Adipocyte (in vitro differentiated cells): ENCODE results near the gene ME3.

Source experiments
- DNase-seq: peaks from one replicate; pipeline ENCODE4 v3.0.0-alpha.2; 2015; ENCODE audit warnings: low read depth
- H3K27me3 ChIP-seq: replicated peaks from 2 replicates; pipeline ENCODE4 v1.7.0; 2013; ENCODE audit warnings: mild to moderate bottlenecking, low read length, moderate library complexity; ENCODE audit not compliant: control insufficient read depth, insufficient read depth
- H3K36me3 ChIP-seq: 2 replicates; pipeline ENCODE4 v1.7.0; 2013; ENCODE audit warnings: low read length, mild to moderate bottlenecking, moderate library complexity; ENCODE audit not compliant: control insufficient read depth, insufficient read depth, severe bottlenecking
- H3K4me1 ChIP-seq: 2 replicates; pipeline ENCODE4 v1.7.0; 2013; ENCODE audit warnings: mild to moderate bottlenecking, low read length, moderate library complexity; ENCODE audit not compliant: control insufficient read depth, insufficient read depth
- H3K4me3 ChIP-seq: 2 replicates; pipeline ENCODE4 v1.7.0; 2013; ENCODE audit warnings: mild to moderate bottlenecking, low read length, moderate library complexity
- H3K9ac ChIP-seq: 2 replicates; pipeline ENCODE4 v1.7.0; 2013; ENCODE audit warnings: mild to moderate bottlenecking, low read length, moderate library complexity
- H3K9me3 ChIP-seq: 2 replicates; pipeline ENCODE4 v1.7.0; 2013; ENCODE audit warnings: mild to moderate bottlenecking, low read length, moderate library complexity; ENCODE audit not compliant: control insufficient read depth

The ME3 gene

DNA sequence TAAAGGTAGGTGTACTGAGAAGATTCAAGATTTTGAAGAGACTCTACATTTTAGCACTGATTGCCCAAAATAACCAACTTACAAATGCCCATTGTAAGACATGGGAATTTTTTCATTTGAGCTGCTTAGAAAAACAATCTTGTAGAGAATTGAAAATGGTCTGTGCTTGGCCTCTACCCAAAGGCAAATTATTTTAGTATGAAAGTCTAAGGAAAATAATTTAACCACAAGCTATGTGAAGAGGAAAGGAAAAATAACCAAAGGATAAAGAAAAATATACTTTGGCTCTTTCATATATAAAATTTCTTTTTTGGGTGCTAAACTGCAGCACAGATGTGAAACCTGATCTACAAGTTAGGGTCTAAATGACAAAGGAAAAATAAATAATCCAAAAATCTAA, 54.9 kb downstream of the ME3 start:
- DNase-seq: peak; percentile 78
- H3K27me3 ChIP-seq: no peaks in the 10 kb centered on the region
- H3K9me3 ChIP-seq: peaks cover 4% of the 10 kb centered on the region
- H3K36me3 ChIP-seq: no peaks in the 10 kb centered on the region
- no peak overlapping the region for H3K9ac ChIP-seq
- H3K4me3 ChIP-seq: no peak overlapping the region
- H3K4me1 ChIP-seq: peaks cover 36% of the 10 kb centered on the region

DNA sequence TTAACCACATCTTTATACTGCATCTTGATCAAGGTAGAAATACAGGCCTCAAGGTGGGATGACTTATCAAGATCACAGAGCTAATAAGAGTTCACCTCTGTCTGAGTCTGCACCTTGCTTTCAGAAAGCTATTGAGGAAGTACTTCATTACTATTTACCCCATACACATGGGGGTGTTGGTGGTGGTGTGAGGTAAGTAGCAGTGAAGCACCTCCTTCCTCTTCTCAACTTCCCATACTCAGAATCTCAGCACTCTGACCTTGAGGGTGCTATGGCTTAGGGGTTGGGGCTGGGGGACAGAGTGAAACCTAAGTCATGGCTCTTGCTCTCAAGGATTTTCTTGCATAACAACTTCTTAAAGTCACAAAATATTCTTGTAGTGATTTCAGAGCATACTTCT, 56.9 kb downstream of the ME3 start:
- Histone ChIP-seq H3K4me1 (peaks cover 18% of the 10 kb centered on the region), H3K36me3 (no peaks in the 10 kb centered on the region), H3K4me3 (no peak overlapping the region), H3K9ac (no peak overlapping the region), H3K27me3 (no peaks in the 10 kb centered on the region), H3K9me3 (peaks cover 4% of the 10 kb centered on the region)
- no peak for DNase-seq

DNA sequence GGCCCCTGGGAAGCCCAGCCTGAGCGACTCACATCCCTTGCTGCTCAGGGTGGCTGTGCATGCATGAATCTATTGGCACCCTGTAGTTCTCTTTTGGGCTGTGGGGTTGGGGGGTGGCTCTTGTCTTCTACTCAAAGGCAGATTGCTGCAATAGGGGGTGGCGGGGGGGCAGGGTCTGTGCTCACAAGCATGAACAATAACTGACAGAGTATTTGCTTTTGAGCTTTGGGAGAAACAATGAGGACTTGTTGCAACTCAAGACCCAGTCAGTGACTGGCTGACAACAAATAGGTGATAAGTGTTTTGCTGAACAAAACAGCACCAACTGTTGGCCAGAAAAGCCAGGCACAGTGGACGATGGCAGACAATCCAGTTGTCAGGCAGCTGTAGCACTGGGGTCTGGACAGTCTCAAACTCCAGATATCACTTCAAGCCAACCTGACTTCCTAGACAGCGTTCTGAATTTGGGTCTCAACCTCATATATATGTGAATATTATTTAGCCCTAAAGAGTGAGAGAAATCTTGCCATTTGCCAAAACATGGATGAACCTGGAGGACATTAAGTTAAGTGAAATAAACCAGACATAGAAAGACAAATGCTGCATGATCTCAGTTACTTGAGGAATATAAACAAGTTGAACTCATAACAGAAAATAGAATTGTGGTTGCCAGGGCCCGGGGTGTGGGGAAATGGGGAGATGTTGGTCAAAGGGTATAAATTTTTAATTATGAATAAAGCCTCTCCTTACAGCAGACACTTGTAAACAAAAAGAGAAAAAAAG, 61.7 kb downstream of the ME3 start:
- Histone ChIP-seq H3K4me1 (peaks cover 40% of the 10 kb centered on the region), H3K36me3 (no peaks in the 10 kb centered on the region), H3K9me3 (peaks cover 4% of the 10 kb centered on the region), H3K27me3 (no peaks in the 10 kb centered on the region), H3K4me3 (no peak overlapping the region), H3K9ac (no peak overlapping the region)
- no peak for DNase-seq

DNA sequence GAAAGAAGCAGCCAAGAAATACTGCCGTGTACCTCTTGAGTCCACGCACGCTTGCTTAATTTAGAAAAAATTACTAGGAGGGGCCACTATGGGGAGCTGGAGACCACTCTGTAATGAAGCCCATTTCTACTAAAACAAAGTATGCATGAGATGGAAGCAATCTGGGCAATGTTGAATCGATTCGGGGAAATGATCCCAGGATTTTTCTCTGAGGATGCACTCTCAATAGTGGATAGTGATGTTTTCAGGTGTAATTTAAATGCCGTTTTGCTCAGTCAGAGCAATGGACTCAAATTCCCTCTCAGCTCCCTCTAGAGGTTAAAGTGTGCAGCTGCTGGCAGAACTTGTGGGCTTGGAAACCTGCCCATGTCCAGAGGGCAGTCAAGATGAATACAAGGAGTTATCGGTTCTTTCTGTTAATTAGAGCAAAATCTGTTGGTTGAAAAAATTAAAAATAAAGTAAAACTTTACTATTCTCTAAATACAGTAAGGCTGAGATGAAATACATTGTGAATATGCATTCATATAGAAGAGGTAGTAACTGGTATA, 64.1 kb downstream of the ME3 start:
- Histone ChIP-seq H3K4me3 (peak overlapping the region; percentile 32), H3K36me3 (no peaks in the 10 kb centered on the region), H3K9me3 (no peaks in the 10 kb centered on the region), H3K27me3 (no peaks in the 10 kb centered on the region), H3K4me1 (peaks cover 30% of the 10 kb centered on the region), H3K9ac (peak overlapping the region; percentile 52)
- DNase-seq: peak; percentile 90

DNA sequence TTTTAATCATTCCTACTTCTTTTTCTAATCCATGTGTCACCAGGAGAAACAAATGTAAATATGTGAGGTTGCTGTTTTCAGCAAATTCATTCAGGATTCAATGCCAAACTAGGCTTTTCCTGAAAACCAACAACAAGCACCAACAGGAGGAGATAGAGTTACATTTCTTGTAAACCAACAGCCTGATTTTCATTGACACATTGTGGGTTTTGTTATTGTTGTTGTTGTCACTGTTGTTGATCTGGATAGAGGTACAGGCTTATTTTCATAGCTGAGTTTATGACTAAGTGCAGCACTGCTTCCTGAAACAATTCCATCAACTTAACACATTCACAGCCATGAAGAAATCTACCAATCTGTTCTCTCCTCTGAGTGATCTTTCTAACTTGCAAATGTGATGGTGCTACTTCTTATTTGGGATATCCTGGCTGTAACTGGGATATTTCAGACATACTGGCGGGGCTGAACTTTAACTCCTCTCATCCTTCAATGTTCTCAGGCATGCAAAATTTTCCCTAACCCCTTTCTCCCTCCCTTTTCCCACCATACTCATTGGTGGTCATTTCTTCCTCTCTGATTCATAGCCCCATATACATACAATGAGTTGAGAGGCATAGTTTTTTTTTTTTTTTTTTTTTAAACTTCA, 65.5 kb downstream of the ME3 start:
- Histone ChIP-seq H3K9ac (peak overlapping the region; percentile 59), H3K27me3 (no peaks in the 10 kb centered on the region), H3K9me3 (no peaks in the 10 kb centered on the region), H3K4me1 (peaks cover 30% of the 10 kb centered on the region), H3K36me3 (no peaks in the 10 kb centered on the region), H3K4me3 (no peak overlapping the region)
- DNase-seq: peak; percentile 39

DNA sequence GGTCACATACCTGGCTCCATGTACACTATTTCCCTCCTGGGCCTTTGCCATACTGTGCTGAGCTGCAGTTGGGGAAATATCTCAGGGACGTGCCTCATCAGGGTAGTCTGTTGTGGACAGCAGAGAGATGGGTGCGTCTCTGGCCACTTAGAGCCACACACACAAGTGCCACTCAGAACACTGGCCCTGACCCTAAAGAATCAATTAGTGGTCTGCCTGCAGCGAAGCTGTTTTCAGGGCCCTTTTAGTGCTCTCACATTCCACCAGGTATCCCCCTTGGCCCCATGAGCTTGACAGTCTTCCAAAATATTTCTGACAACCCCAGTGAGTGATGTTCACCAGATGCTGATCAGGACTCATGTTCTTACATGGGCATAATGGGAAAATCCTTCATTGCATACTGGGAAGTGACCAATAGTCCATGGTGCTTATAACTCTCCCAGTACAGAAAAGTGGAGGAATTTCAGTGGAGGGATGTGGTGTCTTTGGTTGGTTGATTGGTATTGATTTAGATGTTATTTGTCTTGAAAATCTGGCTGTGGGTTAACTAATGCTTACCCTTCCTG, 66.1 kb downstream of the ME3 start:
- no peak for DNase-seq
- Histone ChIP-seq H3K9me3 (no peaks in the 10 kb centered on the region), H3K9ac (peak overlapping the region; percentile 59), H3K36me3 (no peaks in the 10 kb centered on the region), H3K27me3 (no peaks in the 10 kb centered on the region), H3K4me1 (peaks cover 30% of the 10 kb centered on the region), H3K4me3 (no peak overlapping the region)

DNA sequence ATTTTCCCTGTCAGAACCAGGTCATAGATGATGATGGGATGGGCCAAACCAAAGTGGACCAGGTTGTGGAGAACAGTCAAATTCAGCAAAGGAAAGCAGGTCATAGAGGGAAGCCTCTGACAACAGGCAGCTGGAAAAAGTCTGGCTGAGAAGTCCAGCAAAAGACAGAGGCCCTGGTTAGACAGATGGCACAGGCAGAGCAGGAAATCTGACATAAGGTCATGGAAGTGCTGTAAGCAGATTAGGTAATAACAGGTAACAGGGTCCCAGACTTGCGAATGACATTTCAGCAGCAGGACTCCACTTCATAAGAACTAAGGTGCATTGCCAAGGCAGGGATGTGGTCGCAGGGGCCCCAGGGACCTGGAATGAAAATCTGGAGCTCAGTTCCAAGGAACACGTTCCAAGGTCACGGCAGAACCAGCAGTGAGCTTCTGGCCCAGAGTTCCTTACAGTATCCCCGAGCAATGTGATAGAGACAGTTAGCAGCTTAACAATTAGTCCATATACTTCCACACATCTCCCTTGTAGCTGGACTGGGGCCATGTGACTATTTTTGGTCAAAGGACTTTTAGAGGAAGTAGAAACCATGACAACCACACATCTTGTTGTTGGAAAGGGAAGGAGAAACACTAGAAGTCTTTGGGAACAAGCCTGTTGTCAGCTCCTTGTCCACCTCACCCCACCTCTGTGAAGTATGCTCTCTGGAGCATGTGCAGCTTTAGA, 75.4 kb downstream of the ME3 start:
- Histone ChIP-seq H3K4me1 (peaks cover 19% of the 10 kb centered on the region), H3K27me3 (no peaks in the 10 kb centered on the region), H3K4me3 (no peak overlapping the region), H3K9me3 (no peaks in the 10 kb centered on the region), H3K36me3 (no peaks in the 10 kb centered on the region), H3K9ac (no peak overlapping the region)
- DNase-seq: no peak

DNA sequence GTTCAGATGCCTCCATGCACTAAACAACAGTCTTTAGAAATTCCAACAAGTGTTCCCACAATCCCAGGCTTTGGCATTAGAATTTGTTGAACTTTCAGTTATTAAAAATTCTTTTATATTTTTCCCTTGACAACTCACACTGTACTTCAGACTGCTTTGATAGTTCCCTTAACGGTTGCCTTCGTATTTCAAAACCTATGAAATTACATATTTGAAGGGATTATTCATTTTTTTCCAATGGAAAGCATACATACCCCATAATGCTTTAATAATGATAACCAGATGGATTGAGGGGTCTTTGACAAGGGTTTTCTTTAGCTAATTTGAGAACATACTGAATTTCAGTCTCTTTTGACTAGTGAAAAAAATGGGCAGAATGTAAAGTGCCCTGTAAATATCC, 76.5 kb downstream of the ME3 start:
- peaks cover 20% of the 10 kb centered on the region for H3K4me1 ChIP-seq
- H3K27me3 ChIP-seq: no peaks in the 10 kb centered on the region
- no peak overlapping the region for H3K9ac ChIP-seq
- DNase-seq: no peak
- no peaks in the 10 kb centered on the region for H3K36me3 ChIP-seq
- H3K9me3 ChIP-seq: no peaks in the 10 kb centered on the region
- no peak overlapping the region for H3K4me3 ChIP-seq

DNA sequence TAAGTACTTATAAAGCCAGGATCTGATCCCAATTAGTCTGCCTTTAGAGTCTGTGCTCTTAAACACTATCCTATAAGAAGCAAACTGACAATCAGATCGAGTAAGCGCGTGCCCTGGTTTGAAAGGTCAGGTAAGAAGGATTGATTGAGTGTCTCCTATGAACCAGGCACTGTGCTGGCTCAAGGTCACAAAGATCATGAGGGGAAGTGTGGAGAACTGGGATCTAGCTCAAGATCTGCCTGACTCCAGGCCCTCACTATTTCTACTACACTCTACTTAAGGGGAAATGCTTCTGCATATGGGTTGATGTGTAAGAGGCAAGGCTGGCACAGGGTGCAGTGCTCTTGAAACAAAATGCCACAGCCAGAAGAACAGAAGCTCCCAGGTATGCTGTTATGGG, 77.0 kb downstream of the ME3 start:
- Histone ChIP-seq H3K9ac (no peak overlapping the region), H3K27me3 (no peaks in the 10 kb centered on the region), H3K4me1 (peaks cover 20% of the 10 kb centered on the region), H3K9me3 (no peaks in the 10 kb centered on the region), H3K36me3 (no peaks in the 10 kb centered on the region), H3K4me3 (no peak overlapping the region)
- DNase-seq: no peak

DNA sequence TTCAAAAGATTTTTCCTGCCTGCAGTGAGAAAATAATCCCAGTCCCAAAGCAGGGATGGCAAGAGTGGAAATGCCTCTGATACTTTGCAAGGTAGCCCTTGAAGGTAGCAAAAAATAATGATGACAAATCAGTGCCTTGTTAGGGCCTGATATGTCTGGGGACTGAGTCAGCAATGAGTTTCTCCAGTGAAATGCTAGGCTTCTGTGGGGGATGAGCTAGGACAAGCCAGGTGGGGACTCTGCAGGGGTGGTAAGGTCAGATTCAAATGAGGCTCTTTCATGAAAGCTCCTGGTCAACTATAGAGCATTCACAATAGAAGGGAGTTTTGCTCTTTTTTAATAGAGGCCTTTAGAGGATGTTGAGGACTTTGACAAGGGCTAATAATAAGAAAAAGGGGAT, 77.7 kb downstream of the ME3 start:
- Histone ChIP-seq H3K4me3 (no peak overlapping the region), H3K9ac (no peak overlapping the region), H3K36me3 (no peaks in the 10 kb centered on the region), H3K4me1 (peaks cover 20% of the 10 kb centered on the region), H3K27me3 (no peaks in the 10 kb centered on the region), H3K9me3 (no peaks in the 10 kb centered on the region)
- no peak for DNase-seq

DNA sequence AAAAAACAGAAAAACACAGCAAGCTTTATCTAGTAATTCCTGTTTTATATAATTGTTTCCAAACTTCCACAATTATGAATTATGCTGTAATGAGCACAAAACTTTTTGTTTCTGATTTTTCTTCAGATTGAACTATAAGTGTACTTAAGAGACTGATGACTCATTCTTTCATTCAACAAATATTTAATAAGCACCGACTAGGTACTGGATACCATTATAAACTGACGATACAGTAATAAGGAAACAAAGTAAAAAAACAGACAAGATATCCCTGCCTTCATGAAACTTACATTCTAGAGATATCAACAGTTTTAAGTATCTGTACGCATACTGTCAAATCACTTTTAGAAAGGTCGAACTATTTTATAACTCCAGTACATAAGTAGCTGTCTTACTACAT, 78.6 kb downstream of the ME3 start:
- Histone ChIP-seq H3K9me3 (no peaks in the 10 kb centered on the region), H3K36me3 (no peaks in the 10 kb centered on the region), H3K27me3 (no peaks in the 10 kb centered on the region), H3K4me3 (no peak overlapping the region), H3K4me1 (peaks cover 20% of the 10 kb centered on the region), H3K9ac (no peak overlapping the region)
- no peak for DNase-seq
